ENCODE results near the gene C5orf24.
"Not testable (repeated sequence)": the region's sequence is repeated elsewhere in the genome, so short reads cannot be mapped to it uniquely, and the experiment has no call there.

The C5orf24 gene

DNA sequence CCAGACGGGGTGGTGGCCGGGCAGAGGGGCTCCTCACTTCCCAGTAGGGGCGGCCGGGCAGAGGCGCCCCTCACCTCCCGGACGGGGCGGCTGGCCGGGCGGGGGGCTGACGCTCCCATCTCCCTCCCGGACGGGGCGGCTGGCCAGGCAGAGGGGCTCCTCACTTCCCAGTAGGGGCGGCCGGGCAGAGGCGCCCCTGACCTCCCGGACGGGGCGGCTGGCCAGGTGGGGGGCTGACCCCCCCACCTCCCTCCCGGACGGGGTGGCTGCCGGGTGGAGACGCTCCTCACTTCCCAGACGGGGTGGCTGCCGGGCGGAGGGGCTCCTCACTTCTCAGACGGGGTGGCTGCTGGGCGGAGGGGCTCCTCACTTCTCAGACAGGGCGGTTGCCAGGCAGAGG is 35.9 kb downstream of the C5orf24 start:
- not testable (repeated sequence) for H3K36me3 Mint-ChIP-seq, H3K27ac Mint-ChIP-seq, H3K27me3 Mint-ChIP-seq, H3K4me3 Mint-ChIP-seq, H3K9me3 Mint-ChIP-seq
- H3K4me1 Mint-ChIP-seq = peaks cover 46% of the 10 kb centered on the region

DNA sequence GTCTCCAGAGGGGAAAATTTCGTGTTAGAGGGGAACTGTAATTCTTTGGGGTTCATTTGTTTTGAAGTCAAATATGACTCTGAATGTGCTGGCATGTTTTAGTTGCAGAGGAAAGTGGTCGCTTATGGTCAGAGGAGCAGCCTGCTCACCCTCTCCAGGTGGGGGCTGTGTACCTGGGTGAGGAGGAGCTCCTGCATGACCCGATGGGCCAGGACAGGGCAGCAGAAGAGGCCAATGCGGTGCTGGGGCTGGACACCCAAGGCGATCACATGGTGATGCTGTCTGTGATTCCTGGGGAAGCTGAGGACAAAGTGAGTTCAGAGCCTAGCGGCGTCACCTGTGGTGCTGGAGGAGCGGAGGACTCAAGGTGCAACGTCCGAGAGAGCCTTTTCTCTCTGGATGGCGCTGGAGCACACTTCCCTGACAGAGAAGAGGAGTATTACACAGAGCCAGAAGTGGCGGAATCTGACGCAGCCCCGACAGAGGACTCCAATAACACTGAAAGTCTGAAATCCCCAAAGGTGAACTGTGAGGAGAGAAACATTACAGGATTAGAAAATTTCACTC is 41.9 kb downstream of the C5orf24 start:
- H3K4me3 Mint-ChIP-seq = no peak overlapping the region
- H3K36me3 Mint-ChIP-seq = peaks cover 8% of the 10 kb centered on the region
- H3K4me1 Mint-ChIP-seq = peaks cover 17% of the 10 kb centered on the region
- no peaks in the 10 kb centered on the region for H3K9me3 Mint-ChIP-seq
- peak overlapping the region; percentile 70 for H3K27ac Mint-ChIP-seq
- H3K27me3 Mint-ChIP-seq = no peaks in the 10 kb centered on the region

DNA sequence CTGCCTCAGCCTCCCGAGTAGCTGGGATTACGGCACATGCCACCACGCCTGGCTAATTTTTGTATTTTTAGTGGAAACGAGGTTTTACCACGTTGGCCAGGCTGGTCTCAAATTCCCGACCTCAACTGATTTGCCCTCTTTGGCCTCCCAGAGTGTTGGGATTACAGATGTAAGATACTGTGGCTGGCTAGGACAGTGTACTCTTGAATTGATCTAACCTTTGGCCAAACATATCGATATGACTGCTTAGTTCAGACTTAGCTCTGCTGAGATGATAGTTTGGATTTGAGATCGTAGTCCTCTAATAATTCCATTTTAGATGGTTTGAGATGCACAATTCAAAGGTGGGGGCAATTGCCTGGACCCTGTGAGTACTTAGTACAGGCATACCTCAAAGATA is 43.6 kb downstream of the C5orf24 start:
- Mint-ChIP-seq H3K4me1 (peaks cover 17% of the 10 kb centered on the region), H3K36me3 (peaks cover 8% of the 10 kb centered on the region), H3K9me3 (no peaks in the 10 kb centered on the region), H3K27me3 (no peaks in the 10 kb centered on the region), H3K4me3 (no peak overlapping the region), H3K27ac (peak overlapping the region; percentile 30)

DNA sequence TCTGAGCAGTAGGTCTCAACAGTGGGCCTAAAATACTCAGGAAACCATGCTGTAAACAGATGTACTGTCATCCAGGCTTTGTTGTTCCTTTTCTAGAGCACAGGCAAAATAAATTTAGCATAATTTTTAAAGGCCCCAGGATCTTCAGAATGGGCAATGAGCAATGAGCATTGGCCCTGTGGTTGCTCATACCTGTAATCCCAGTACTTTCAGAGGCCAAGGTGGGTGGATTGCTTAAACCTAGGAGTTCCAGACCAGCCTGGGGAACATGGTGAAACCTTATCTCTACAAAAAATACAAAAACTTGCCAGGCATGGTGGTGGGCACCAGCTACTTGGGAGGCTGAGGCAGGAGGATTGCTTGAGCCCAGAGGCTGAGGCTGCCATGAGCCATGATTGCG is 45.7 kb downstream of the C5orf24 start:
- Mint-ChIP-seq H3K9me3 (no peaks in the 10 kb centered on the region), H3K36me3 (peaks cover 6% of the 10 kb centered on the region), H3K27me3 (no peaks in the 10 kb centered on the region), H3K4me1 (peaks cover 5% of the 10 kb centered on the region), H3K4me3 (no peak overlapping the region), H3K27ac (no peak overlapping the region)

DNA sequence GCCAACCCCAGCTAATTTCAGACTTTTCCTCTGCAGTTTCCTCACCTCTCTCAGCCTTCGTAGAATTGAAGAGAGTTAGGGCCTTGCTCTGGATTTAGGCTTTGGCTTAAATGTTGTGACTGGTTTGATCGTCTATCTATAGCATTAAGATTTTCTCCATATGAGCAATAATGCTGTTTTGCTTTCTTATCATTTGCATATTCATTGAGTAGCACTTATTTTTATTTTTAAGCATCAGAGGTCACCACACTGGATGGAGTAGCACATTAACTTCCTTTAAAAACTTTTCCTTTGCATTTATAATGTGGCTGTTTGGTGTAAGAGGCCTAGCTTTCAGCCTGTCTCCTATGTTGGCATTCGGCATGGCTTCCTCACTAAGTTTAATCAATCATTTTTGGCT is 46.5 kb downstream of the C5orf24 start:
- no peak overlapping the region for H3K27ac Mint-ChIP-seq
- H3K27me3 Mint-ChIP-seq = no peaks in the 10 kb centered on the region
- peaks cover 6% of the 10 kb centered on the region for H3K36me3 Mint-ChIP-seq
- H3K4me3 Mint-ChIP-seq = no peak overlapping the region
- H3K9me3 Mint-ChIP-seq = no peaks in the 10 kb centered on the region
- peaks cover 5% of the 10 kb centered on the region for H3K4me1 Mint-ChIP-seq

DNA sequence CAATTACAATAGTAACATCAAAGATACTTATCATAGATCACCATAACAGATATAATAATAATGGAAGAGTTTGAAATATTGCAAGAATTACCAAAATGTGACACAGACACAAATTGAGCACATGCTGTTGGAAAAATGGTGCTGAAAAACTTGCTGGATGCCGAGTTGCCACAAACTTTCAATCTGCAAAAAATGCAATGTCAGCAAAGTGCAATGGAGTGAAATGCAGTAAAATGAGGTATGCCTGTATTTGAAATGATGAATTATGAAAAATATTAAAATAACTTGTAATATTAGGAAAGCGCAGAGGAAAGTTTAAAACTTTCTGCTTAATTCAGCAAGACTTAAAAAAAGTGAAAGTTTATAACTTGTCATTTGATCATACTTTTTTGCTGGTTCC is 47.2 kb downstream of the C5orf24 start:
- H3K4me3 Mint-ChIP-seq = no peak overlapping the region
- no peaks in the 10 kb centered on the region for H3K9me3 Mint-ChIP-seq
- H3K27me3 Mint-ChIP-seq = no peaks in the 10 kb centered on the region
- no peaks in the 10 kb centered on the region for H3K4me1 Mint-ChIP-seq
- H3K27ac Mint-ChIP-seq = no peak overlapping the region
- H3K36me3 Mint-ChIP-seq = peaks cover 4% of the 10 kb centered on the region

DNA sequence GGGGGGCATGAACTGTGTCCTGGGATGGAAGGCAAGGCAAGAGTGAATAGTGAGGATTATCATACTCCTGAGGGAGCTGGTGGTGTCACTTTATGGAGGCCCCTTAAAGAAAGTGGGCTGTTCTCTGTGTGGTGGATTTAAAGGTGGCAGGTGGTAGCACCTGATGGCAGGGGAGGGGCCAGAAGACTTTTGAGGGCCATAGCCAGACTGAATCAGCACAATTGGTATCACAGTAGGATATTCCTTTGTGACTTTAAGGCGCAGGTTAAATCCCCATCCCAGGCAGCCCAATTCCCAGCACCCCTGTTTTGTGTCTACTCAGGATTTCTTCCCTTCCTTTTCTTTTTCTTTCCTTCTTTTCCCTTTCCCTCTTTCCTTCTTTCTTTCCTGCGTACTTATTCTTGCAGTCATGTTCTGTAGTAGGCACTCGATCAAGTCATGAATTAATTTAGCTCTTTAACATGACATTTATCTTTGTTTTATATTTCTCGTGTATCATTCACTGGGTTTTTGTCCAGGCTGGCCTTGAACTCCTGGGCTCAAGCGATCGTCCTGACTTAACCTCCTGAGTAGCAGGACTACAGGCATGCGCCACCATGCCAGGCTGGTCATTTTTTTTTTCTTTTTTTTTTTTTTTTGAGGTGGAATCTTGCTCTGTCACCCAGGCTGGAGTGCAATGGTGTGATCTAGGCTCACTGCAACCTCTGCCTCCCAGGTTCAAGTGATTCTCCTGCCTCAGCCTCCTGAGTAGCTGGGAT is 48.2 kb downstream of the C5orf24 start:
- Mint-ChIP-seq H3K27ac (no peak overlapping the region), H3K4me1 (no peaks in the 10 kb centered on the region), H3K9me3 (no peaks in the 10 kb centered on the region), H3K27me3 (no peaks in the 10 kb centered on the region), H3K36me3 (peaks cover 4% of the 10 kb centered on the region), H3K4me3 (no peak overlapping the region)

DNA sequence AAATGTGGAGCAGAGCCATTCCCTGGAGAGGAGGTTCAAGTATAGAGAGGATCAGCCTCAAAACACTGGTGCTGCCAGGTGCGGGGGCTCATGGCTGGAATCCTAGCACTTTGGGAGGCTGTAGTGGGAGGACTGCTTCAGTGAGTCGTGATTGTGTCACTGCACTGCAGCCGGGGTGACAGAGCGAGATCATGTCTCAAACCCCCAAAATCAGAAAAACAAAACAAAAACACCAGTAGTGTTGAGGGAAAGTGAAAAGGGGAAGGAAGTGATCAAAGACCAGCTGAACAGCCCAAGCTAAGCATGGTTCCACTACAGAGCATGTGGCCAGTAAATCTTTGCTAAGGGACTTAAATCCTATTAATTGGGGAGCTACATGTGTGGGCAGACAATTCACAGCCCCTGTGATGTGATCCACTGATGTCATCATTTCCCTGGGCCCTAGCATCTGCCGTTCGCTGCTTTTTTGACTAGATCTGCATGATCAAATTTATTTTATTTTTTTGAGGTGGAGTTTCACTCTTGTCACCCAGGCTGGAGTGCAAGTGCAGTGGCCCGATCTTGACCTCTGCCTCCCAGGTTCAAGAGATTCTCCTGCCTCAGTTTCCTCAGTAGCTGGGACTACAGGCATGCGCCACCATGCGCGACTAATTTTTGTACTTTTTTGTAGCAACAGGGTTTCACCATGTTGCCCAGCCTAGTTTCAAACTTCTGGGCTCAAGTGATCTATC is 56.5 kb downstream of the C5orf24 start:
- Mint-ChIP-seq H3K4me3 (no peak overlapping the region), H3K27me3 (no peaks in the 10 kb centered on the region), H3K9me3 (no peaks in the 10 kb centered on the region), H3K4me1 (peaks cover 11% of the 10 kb centered on the region), H3K36me3 (peaks cover 3% of the 10 kb centered on the region), H3K27ac (peak overlapping the region; percentile 59)

DNA sequence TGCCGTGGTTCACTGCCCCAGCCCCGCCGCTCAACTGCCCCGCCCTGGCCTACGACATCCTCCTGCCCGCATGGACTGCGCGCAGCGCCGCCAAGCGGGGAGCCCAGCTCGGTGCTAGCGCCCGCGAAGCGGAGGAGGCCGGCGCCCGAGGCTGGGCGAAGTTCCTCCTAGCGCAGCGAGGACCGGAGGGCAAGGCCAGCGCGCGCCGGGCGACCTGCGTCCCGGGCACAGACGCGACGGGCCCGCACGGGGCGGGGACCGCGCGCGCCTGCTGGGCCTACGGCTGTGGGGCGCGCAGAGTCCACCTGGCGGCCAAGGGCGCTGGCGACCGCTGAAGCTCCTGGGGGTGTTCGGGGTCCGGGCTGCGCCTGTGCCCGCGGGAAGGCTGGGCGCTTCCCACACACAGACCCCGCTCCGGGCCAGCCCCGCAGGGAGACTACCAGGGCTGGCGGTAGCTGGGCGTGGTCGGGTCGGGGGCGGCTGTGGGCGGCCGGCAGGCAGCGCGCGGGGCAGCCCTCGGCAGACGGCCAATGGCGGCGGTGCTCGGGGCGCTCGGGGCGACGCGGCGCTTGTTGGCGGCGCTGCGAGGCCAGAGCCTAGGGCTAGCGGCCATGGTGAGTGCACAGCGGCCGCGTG is 59.0 kb downstream of the C5orf24 start, which contains the start of gene PCBD2:
TSS of gene PCBD2 (plus strand) at position 522 of the 636 bp plus-strand sequence. CDS start at position 531, 9 bp downstream.
- Mint-ChIP-seq H3K27me3 (no peaks in the 10 kb centered on the region), H3K4me3 (peak within 1 kb of the TSS; percentile 94), H3K9me3 (no peaks in the 10 kb centered on the region), H3K4me1 (peaks cover 11% of the 10 kb centered on the region), H3K36me3 (peaks cover 3% of the 10 kb centered on the region), H3K27ac (peak within 1 kb of the TSS; percentile 97)

DNA sequence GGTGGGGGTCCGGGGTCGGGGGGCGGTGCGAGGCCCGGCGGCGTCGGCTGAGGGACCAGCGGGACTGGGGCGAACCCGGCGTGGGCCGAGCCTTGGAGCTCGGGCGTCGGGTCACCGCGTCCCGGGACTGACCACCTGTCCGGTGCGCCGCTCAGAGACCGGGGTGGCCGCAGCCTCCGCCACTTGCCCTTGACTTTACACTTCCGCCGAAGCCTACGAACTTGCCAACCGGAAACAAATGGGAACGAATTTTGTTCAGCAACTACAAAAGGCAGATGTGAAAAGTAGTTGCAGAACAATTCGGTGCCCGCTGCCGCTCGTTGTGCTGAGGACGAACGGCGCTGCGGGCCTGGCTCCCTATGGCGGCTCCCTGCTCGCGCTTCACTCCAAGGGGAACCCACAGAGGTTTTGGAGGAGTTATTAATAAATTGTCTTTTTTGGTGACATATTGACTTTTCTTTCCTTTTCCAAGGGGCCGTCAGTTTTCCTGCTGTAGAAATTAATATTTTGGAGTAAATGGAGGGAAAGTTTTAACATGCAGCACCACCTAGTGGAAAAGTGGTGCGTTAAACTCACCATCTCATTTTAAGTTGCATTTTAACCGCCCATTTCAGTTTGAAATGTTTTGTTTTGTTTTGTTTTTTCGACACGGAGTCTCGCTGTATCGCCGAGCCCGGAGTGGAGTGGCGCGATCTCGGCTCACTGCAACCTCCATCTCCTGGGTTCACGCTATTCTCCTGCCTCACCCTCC is 59.7 kb downstream of the C5orf24 start:
- Mint-ChIP-seq H3K4me3 (peak overlapping the region; percentile 94), H3K27me3 (no peaks in the 10 kb centered on the region)

DNA sequence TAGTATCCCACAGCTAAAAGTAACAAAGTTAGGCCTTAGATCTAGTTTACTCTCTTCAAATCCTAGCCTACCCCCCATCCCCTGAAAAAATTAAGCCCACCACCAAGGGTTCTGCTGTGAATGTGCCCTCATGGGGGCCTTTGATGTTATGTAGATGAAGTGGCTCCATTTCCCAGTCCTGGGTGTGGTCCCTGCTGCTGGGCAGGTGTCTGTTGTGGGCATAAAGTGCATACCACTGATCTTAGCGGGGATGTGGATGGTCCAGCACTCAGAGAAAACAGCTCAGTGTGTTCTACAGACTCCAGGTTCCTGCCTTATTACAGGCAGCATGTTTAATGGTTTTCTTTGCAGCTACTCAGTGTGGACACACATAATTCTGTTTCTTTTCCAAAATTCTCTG is 61.0 kb downstream of the C5orf24 start:
- peaks cover 14% of the 10 kb centered on the region for H3K4me1 Mint-ChIP-seq
- no peaks in the 10 kb centered on the region for H3K27me3 Mint-ChIP-seq
- no peak overlapping the region for H3K27ac Mint-ChIP-seq
- peaks cover 4% of the 10 kb centered on the region for H3K36me3 Mint-ChIP-seq
- H3K4me3 Mint-ChIP-seq = peak overlapping the region; percentile 30
- no peaks in the 10 kb centered on the region for H3K9me3 Mint-ChIP-seq

More for the DNA sequence above, 59.7 kb downstream of the C5orf24 start:
- peak overlapping the region; percentile 97 for H3K27ac Mint-ChIP-seq
- H3K4me1 Mint-ChIP-seq = peaks cover 11% of the 10 kb centered on the region
- no peaks in the 10 kb centered on the region for H3K36me3 Mint-ChIP-seq
- H3K9me3 Mint-ChIP-seq = no peaks in the 10 kb centered on the region
